ENCODE measurements around the gene ATP13A5. TPM values are rescaled to one million over a fixed set of nuclear protein-coding genes. Genes with fewer than 3 reads are reported as not detected.

ATP13A5 gene, protein sequence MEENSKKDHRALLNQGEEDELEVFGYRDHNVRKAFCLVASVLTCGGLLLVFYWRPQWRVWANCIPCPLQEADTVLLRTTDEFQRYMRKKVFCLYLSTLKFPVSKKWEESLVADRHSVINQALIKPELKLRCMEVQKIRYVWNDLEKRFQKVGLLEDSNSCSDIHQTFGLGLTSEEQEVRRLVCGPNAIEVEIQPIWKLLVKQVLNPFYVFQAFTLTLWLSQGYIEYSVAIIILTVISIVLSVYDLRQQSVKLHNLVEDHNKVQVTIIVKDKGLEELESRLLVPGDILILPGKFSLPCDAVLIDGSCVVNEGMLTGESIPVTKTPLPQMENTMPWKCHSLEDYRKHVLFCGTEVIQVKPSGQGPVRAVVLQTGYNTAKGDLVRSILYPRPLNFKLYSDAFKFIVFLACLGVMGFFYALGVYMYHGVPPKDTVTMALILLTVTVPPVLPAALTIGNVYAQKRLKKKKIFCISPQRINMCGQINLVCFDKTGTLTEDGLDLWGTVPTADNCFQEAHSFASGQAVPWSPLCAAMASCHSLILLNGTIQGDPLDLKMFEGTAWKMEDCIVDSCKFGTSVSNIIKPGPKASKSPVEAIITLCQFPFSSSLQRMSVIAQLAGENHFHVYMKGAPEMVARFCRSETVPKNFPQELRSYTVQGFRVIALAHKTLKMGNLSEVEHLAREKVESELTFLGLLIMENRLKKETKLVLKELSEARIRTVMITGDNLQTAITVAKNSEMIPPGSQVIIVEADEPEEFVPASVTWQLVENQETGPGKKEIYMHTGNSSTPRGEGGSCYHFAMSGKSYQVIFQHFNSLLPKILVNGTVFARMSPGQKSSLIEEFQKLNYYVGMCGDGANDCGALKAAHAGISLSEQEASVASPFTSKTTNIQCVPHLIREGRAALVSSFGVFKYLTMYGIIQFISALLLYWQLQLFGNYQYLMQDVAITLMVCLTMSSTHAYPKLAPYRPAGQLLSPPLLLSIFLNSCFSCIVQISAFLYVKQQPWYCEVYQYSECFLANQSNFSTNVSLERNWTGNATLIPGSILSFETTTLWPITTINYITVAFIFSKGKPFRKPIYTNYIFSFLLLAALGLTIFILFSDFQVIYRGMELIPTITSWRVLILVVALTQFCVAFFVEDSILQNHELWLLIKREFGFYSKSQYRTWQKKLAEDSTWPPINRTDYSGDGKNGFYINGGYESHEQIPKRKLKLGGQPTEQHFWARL
- total RNA-seq (2014; rRNA removed; shearing (Covaris generic)) (not detected in 2 replicates), total RNA-seq (2022) (not detected in 2 replicates), Bru-seq, nascent RNA (not detected), BruChase-seq, experiment 1, labeled RNA remaining after a 6-hour chase (not detected), BruChase-seq, experiment 2, labeled RNA remaining after a 2-hour chase (not detected)
- long read RNA-seq, result 0 reads

DNA sequence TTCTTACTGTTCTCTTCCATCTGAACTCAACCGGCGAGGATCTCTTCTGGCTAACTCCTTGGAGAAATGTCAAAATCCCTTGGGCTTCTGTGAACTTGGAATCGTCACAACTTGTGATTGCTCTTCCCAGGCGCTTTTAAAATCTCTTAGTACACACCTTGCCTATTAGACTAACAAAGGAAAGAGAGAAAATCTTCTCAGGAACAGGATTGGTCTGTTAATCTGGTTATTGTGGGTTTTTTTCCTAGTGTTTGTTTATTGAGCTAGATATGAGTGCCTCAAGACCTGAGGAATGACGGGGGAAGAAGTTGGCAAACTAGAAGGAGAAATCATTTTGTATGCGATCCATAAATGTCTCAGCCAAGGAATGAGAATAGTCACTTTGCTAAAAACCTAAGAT, at the start of gene ATP13A5:
Gene ATP13A5, minus strand, starts transcription at position 48 of the 400 bp plus-strand sequence. Its CDS starts 28 bp downstream, at position 20.
- no peak for DNase-seq (ENCODE audit: low spot score)
- Histone ChIP-seq H3K9me3 (ENCODE audit: low read length) (no peaks in the 10 kb centered on the region), H2AFZ (ENCODE audit: low read length) (no peak within 1 kb of the TSS), H3K9me2 (ENCODE audit: insufficient read depth, low read length) (no peaks in the 10 kb centered on the region), H3K79me2 (ENCODE audit: insufficient read depth, low read depth, low read length) (no peaks in the 10 kb centered on the region), H3K4me2 (ENCODE audit: low read length) (no peak within 1 kb of the TSS), H3K36me3 (ENCODE audit: insufficient read depth, low read length) (no peaks in the 10 kb centered on the region), H3K27ac (ENCODE audit: low read depth, low read length, poor library complexity, severe bottlenecking) (no peak within 1 kb of the TSS), H3K4me1 (ENCODE audit: insufficient read depth, low read length, poor library complexity, severe bottlenecking) (no peaks in the 10 kb centered on the region), H4K20me1 (ENCODE audit: insufficient read depth, low read length) (no peaks in the 10 kb centered on the region), H3K4me3 (ENCODE audit: low read depth, low read length, poor library complexity, severe bottlenecking) (no peak within 1 kb of the TSS)
- no TSS peak for BruUV-seq (replicated peaks)
- TF ChIP-seq EZH2phosphoT487 (IDR thresholded peaks at IDR 0.05; ENCODE audit: borderline replicate concordance, low read depth, low read length), result no peak
- TF ChIP-seq, protein P1, sequence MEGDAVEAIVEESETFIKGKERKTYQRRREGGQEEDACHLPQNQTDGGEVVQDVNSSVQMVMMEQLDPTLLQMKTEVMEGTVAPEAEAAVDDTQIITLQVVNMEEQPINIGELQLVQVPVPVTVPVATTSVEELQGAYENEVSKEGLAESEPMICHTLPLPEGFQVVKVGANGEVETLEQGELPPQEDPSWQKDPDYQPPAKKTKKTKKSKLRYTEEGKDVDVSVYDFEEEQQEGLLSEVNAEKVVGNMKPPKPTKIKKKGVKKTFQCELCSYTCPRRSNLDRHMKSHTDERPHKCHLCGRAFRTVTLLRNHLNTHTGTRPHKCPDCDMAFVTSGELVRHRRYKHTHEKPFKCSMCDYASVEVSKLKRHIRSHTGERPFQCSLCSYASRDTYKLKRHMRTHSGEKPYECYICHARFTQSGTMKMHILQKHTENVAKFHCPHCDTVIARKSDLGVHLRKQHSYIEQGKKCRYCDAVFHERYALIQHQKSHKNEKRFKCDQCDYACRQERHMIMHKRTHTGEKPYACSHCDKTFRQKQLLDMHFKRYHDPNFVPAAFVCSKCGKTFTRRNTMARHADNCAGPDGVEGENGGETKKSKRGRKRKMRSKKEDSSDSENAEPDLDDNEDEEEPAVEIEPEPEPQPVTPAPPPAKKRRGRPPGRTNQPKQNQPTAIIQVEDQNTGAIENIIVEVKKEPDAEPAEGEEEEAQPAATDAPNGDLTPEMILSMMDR (conservative IDR thresholded peaks at IDR 0.05; ENCODE audit: low read length), result no peak
- CTCF ChIA-PET (ENCODE audit: unreplicated experiment), result no interaction called here
- intact Hi-C loops (cut with micrococcal nuclease; ENCODE audit: unreplicated experiment), result no loop called here
- POLR2A ChIA-PET, result no interaction called here

DNA sequence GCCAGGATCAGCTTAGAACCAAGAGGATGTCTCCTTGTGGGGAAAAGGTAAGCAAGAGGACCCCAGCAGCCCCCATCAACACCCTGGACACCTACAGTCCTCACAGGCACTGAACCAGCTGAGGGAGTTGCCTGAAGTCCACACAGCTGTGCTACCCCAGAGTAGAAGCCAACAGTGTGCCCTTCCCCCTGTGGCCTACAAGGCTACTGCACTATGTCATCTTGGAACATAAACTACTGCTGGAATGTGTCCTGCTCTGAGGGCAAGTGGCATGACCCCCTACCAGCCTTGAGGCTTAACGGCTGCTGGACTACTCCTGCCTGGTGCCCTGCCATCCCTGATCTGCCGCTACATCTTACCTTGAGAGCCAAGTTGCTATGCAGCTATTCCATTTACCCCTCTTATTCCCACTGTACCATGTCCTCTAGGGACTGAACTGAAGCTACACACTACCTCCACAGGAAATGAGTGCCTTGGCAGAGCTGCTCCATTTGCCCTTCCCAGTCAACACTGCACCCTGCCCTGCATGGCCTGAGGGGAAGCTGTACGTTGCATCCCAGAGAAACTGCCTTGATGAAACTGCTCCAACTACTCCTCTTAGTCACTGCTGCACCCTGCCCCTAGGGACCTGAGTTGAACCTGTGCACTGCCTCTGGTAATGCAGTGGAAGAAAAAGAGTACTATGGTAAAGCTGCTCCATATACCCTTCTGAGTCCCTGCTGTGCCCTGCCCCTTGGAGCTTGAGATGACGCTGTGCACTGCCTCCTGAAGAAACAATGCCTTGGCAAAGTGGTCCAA, 40.2 kb upstream of the ATP13A5 start:
- no peaks in the 10 kb centered on the region for H3K4me1 ChIP-seq (ENCODE audit: insufficient read depth, low read length, poor library complexity, severe bottlenecking)
- ChIA-PET CTCF (ENCODE audit: unreplicated experiment) (no interaction called here), POLR2A (no interaction called here)
- TF ChIP-seq, protein P1 (conservative IDR thresholded peaks at IDR 0.05; ENCODE audit: low read length), result no peak
- no peak for TF ChIP-seq EZH2phosphoT487 (IDR thresholded peaks at IDR 0.05; ENCODE audit: borderline replicate concordance, low read depth, low read length)
- DNase-seq (ENCODE audit: low spot score), result no peak
- H3K4me3 ChIP-seq (ENCODE audit: low read depth, low read length, poor library complexity, severe bottlenecking), result no peak overlapping the region
- no peak overlapping the region for H3K4me2 ChIP-seq (ENCODE audit: low read length)
- H3K27ac ChIP-seq (ENCODE audit: low read depth, low read length, poor library complexity, severe bottlenecking), result no peak overlapping the region
- H3K36me3 ChIP-seq (ENCODE audit: insufficient read depth, low read length), result no peaks in the 10 kb centered on the region
- no peak overlapping the region for H2AFZ ChIP-seq (ENCODE audit: low read length)
- no peaks in the 10 kb centered on the region for H4K20me1 ChIP-seq (ENCODE audit: insufficient read depth, low read length)
- BruUV-seq (replicated peaks), result no TSS peak
- no peaks in the 10 kb centered on the region for H3K79me2 ChIP-seq (ENCODE audit: insufficient read depth, low read depth, low read length)
- intact Hi-C loops (cut with micrococcal nuclease; ENCODE audit: unreplicated experiment), result no loop called here
- H3K9me2 ChIP-seq (ENCODE audit: insufficient read depth, low read length), result no peaks in the 10 kb centered on the region
- no peaks in the 10 kb centered on the region for H3K9me3 ChIP-seq (ENCODE audit: low read length)
